ENCODE data around the gene MRGPRE.

MRGPRE gene

DNA sequence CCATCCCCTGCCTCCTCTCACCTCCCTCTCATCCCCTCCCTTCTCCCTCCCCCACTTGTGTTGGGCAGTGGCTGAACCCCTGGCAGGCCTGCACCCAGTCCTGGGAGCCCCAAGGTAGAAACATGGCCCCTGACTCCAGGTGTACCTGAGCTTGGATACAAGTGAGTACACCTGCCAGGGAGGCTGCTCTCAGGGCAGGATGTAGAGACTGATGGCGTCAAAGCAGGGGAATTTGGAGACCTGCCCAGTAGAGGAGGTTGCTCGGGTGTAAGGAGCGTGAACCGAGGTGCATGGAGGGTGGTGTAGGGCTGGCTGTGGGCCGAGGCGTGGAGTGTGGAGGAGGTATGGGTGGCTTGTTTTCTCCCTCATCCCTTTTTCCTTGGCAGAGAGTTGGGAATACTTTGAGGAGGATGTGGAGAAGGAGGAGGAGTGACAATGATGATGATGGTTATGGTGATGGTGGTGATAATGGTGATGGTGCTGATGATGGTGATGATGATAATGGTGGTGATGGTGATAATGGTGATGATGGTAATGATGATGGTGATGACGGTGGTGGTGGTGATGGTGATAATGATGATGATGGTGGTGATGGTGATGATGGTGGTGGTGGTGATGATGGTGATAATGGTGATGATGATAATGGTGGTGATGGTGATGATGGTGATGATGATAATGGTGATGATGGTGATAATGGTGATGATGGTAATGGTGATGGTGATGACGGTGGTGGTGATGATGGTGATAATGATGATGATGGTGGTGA lies 25.9 kb downstream of the MRGPRE start:
- Mint-ChIP-seq H3K9me3 (peaks cover under 1% of the 10 kb centered on the region), H3K4me1 (peaks cover 4% of the 10 kb centered on the region), H3K27me3 (peaks cover 2% of the 10 kb centered on the region), H3K4me3 (no peak overlapping the region), H3K36me3 (no peaks in the 10 kb centered on the region), H3K27ac (no peak overlapping the region)

DNA sequence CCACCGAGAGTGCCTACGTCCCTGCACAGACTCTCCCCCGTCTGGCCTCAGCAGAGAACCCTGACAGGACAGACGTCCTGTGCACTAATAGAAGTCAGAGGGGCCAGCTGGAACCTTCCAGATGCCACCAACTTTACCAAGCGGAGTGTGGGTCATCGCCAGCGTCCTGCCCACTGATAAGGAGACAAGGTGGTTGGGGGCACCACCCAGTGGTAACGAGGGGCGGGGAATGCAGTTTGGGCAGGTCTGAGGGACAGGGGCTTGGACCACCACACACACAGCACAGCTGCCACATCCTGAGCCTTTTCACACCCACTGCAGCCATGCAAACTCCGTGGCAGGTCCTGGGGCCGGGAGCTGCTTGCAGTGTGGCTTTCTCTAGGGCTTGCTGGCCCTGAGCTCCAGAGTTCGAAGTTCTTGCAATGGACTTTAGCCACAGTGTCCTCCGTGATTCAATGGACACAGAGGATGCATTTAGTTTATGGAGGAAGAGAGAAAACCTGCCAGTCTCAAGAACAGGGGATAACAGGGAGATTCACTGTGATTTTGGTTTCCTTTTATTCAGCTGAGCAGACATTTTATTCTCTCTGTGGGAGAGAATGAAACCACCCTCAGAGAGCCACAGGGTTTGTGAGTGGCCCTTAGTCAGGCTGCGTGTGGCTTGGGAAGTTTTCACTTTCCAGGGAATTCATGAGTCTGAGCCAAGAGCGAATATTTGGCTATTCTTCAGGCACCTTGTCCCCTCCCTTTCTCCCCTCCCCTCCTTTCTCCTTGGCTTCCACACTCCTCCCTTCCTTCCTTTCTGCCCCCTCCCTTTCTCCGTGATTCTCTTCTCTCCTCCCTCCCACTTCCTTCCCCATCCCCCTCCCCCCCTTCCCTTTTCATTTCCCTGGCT lies 26.7 kb downstream of the MRGPRE start:
- no peaks in the 10 kb centered on the region for H3K36me3 Mint-ChIP-seq
- no peaks in the 10 kb centered on the region for H3K9me3 Mint-ChIP-seq
- no peak overlapping the region for H3K4me3 Mint-ChIP-seq
- no peak overlapping the region for H3K27ac Mint-ChIP-seq
- H3K4me1 Mint-ChIP-seq: peaks cover 4% of the 10 kb centered on the region
- peaks cover 2% of the 10 kb centered on the region for H3K27me3 Mint-ChIP-seq

DNA sequence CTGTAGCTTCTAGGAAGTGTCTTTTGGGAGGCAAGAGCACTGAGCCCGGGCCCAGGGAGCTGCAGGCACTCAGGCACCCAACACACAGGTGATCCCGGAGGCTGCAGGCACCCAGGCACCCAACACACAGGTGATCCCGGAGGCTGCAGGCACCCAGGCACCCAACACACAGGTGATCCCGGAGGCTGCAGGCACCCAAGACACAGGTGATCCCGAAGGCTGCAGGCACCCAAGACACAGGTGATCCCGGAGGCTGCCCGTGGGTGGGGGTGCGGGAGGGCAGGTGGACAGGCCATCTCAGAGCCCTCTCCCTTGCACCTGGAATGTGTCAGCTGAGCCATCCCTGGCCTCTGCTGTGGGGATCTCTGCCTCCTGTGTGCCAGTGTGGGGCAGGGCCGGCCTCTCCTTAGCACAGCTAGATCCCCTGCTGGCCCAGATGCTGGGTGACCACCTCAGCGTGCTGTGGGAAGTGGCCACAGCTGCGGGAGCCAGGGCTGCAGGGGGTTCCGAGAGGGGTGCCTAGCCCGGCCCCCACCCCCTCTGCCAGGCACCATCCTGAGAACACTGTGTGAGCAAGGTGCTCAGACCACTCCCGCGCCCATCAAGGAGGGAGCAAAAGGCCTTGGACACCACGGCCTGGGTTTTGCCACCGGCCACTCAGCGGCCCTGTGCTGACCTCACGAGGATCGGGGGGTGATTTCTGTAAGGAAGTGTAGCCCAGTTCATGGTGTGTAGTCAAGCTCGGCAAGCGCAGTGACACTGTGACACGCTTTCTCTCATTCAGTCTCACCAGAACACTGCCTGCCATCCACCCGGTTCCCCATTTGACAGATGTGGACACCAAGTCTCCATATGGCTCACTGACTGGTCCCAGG lies 27.8 kb downstream of the MRGPRE start:
- Mint-ChIP-seq H3K4me1 (peaks cover 4% of the 10 kb centered on the region), H3K4me3 (no peak overlapping the region), H3K27ac (no peak overlapping the region), H3K36me3 (no peaks in the 10 kb centered on the region), H3K27me3 (peaks cover 5% of the 10 kb centered on the region), H3K9me3 (no peaks in the 10 kb centered on the region)

DNA sequence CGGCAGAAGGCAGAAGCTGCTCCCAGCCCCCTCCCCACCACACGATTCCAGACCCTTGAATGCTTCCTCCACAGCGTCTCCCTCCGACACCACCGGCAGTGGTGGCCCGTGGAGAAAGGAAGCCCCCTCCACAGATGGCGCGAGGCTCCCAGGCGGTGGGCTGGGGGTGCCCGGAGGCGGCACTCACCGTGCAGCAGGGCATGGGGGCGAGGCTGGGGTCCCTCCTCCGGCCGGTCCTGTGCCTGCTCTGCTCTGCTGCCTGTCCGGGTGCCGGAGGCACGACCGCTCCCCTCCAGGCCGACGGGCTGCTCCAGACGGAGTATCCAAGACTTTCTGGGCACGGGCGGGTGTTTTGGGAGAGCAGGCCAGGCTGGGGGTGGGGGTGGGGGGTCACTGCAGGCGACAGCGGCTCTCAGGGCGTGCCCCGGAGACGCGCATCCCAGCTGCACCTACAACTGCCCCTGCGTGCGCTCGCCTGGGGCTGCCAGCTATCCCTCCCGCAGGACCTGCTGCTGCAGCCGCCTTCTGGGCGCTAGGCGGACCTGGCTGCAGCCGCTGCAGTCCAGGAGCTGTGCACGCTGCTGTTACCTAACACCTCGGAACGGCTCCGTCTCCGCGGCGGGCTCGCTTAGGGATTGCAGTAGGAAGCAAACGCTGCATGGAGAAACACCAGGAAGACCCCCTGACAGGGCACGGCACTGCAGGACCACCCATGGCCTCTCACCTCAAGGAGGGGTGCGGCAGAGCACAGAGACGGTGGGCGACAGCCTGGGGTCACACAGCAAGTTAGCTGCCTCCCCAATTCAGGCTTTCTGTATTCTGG lies 28.8 kb downstream of the MRGPRE start:
- H3K27me3 Mint-ChIP-seq: peaks cover 5% of the 10 kb centered on the region
- peaks cover 4% of the 10 kb centered on the region for H3K4me1 Mint-ChIP-seq
- no peaks in the 10 kb centered on the region for H3K9me3 Mint-ChIP-seq
- H3K36me3 Mint-ChIP-seq: no peaks in the 10 kb centered on the region
- H3K4me3 Mint-ChIP-seq: no peak overlapping the region
- no peak overlapping the region for H3K27ac Mint-ChIP-seq

DNA sequence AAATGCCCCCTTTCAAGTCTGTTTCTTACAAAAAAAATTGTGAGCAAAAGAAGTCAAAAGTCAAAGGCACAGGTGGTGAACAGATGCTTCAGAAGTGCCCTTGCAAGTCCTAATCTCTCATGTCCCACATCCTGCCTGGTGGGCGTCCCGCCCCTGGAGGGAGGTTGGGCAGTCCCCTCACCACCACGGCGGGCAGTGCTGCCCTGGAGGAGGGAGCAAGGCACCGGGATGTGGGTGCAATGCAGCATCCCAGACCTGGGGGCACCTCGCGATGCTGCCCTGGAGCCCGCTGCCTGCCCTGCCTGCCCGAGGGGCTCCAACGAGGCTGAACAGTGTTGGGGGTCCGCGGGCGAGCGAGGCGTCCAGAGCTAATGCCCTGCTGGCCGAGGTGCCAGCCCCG lies 29.5 kb downstream of the MRGPRE start:
- Mint-ChIP-seq H3K9me3 (no peaks in the 10 kb centered on the region), H3K36me3 (no peaks in the 10 kb centered on the region), H3K27ac (peak overlapping the region; percentile 42), H3K27me3 (peaks cover 5% of the 10 kb centered on the region), H3K4me3 (no peak overlapping the region), H3K4me1 (peaks cover 4% of the 10 kb centered on the region)

DNA sequence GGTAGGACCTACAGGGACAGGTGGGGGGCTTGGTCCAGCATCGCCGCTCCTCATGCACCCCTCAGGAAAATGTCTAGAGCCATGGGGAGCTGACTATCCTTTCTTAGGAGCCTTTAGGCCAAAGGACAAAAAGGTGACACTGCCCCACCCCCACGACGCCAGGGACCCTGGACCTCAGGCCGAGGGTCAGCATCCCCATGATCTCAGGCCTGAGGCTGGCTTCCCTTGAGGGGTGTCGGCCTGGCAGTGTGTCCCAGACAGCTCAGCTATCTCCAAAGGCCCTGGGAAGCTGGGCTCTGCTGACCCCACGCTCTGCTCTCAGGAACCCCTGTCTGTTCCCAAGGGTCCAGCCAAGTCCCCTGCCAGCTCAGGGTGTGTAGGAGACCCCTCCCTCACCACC lies 29.9 kb downstream of the MRGPRE start:
- Mint-ChIP-seq H3K36me3 (no peaks in the 10 kb centered on the region), H3K4me1 (peaks cover 4% of the 10 kb centered on the region), H3K9me3 (no peaks in the 10 kb centered on the region), H3K27ac (no peak overlapping the region), H3K27me3 (peaks cover 5% of the 10 kb centered on the region), H3K4me3 (no peak overlapping the region)

DNA sequence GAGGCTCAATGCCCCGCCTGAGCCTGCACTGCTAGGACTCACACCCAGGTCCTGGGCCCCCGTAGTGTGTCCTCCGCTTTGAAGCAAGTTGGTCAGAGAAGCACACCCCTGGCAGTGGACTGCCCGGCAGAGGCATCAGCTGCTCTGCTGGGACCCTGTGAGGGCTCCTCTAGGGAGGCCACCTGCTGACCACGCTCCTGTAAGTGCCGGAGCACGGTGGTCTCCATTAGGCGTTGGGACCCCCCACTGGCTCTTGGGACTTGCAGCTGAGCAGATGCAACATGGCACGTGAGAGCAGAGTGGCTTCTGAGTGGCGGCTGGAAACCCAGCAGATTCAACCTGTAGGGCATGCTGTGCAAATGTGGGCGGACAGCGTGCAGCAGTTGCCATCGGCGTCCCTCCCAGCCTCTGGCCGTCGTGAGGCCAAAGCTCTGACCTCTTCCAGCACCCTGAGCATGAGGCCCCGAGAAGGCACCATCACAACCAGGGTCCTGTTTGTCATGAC lies 30.5 kb downstream of the MRGPRE start:
- Mint-ChIP-seq H3K27ac (no peak overlapping the region), H3K27me3 (peaks cover 5% of the 10 kb centered on the region), H3K9me3 (no peaks in the 10 kb centered on the region), H3K36me3 (no peaks in the 10 kb centered on the region), H3K4me3 (no peak overlapping the region), H3K4me1 (peaks cover 4% of the 10 kb centered on the region)

DNA sequence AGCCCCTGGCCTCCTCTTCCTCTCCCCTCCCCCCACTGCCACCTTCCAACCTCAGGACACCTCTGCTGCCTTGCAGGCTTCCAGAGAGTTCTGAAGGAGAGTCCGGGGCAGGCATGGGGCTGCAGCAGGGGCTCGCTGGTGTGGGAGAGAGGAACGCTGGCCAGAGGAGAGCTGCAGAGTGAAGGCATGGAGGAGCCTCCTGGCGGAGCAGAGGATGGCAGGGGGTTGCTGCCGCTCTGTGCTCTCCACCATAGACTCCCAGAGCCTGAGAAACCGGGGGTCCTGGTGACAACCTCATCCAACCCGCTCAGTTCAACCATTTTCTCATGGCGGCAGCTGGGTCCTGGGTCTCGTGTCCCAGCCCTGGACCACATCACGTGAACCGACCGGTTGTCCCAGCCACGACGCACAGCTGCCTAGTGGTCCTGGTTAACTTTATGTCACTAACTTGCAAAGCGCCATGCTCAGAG lies 31.1 kb downstream of the MRGPRE start:
- Mint-ChIP-seq H3K4me3 (no peak overlapping the region), H3K27ac (no peak overlapping the region), H3K4me1 (peaks cover 4% of the 10 kb centered on the region), H3K9me3 (no peaks in the 10 kb centered on the region), H3K36me3 (no peaks in the 10 kb centered on the region), H3K27me3 (peaks cover 5% of the 10 kb centered on the region)

DNA sequence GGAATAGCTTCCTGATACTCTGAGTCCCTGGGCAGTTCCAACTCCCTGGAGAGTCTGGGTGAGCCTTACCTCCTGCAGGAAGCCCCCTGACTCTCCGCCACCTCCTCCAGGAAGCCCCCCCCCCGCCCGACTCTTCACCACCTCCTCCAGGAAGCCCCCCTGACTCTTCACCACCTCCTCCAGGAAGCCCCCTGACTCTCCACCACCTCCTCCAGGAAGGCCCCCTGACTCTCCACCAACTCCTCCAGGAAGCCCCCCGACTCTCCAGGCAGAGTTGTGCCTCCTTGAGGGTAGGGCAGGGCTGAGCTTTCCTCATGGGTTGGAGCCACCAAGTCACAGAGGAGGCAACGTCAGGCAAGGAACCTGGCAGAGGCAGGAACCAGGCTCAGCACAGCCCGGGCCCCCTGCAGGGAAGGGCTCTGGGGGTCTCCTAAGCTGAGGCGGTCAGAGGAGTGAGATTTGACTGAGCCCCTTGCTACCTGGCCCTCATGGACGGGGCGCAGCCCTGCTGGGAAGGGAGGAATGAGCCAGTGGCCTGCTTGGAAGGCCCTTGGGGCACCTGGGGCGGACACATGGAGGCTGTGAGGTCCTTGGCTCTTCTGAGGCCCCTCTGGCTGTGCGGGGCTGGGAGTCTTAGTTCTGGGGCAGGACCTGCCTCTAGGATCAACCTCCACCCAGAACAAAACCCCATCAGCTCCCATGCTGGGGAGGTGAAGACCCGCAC lies 31.7 kb downstream of the MRGPRE start:
- no peak overlapping the region for H3K4me3 Mint-ChIP-seq
- H3K9me3 Mint-ChIP-seq: no peaks in the 10 kb centered on the region
- peaks cover 4% of the 10 kb centered on the region for H3K4me1 Mint-ChIP-seq
- no peak overlapping the region for H3K27ac Mint-ChIP-seq
- H3K36me3 Mint-ChIP-seq: no peaks in the 10 kb centered on the region
- H3K27me3 Mint-ChIP-seq: peaks cover 5% of the 10 kb centered on the region

DNA sequence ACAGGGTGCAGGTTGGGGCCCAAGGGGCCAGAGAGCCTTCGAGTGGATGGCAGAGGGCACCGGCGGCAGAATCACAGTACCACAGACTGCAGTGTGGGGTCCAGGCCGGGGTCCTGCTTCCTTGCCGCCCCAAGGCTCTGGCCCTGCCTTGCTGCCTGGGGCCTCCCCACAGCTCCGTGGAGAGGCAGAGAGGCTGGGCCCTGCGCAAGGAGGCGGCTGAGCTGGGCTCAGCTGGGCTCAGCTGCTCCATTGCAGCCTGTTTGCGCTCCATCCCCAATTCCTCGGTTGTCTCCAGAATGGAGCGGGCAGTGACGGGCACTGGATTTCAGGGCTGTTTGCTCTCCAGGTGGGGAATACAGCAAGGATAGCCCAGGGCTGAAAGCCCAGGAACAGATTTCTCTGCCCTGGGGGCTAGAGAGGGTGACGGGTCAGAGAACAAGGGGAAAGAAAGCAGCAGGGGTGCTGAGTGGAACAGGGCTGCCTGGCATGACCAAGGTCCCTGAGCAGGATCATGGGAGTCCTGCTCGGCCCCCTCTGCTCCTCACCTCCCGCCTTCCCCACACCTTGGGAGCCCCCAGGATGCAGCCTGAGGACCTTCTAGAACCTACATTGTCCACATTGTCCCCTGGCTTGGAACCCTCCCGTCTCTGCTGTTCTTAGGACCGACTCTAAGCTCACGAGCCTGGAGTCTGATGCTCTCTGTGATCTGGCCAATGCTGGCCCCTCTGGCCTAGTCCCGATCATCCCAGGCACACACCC lies 32.5 kb downstream of the MRGPRE start:
- no peaks in the 10 kb centered on the region for H3K9me3 Mint-ChIP-seq
- H3K27ac Mint-ChIP-seq: no peak overlapping the region
- H3K27me3 Mint-ChIP-seq: peaks cover 5% of the 10 kb centered on the region
- H3K4me1 Mint-ChIP-seq: peaks cover 4% of the 10 kb centered on the region
- no peak overlapping the region for H3K4me3 Mint-ChIP-seq
- H3K36me3 Mint-ChIP-seq: no peaks in the 10 kb centered on the region

DNA sequence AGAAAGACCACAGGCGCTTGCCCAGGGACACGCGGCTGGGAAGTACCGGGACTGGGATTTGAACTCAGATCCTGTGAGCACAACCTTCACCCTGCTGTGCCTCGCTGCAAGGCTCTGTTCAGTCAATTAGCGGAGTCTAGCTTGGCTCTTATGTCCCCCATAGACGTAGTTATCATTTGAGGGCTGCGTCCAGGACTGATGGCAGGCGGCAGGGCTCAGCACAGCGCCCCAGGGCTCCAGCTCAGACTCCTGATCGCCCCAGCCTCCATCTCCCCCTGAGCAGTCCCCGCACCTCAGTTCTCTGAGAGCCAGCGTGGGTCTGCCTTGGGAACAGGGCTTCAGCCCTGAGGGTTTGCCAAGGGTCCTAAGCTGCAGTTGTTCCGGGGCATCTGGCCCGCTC lies 33.4 kb downstream of the MRGPRE start:
- Mint-ChIP-seq H3K27ac (no peak overlapping the region), H3K9me3 (no peaks in the 10 kb centered on the region), H3K4me1 (peaks cover 4% of the 10 kb centered on the region), H3K4me3 (no peak overlapping the region), H3K36me3 (no peaks in the 10 kb centered on the region), H3K27me3 (peaks cover 5% of the 10 kb centered on the region)

DNA sequence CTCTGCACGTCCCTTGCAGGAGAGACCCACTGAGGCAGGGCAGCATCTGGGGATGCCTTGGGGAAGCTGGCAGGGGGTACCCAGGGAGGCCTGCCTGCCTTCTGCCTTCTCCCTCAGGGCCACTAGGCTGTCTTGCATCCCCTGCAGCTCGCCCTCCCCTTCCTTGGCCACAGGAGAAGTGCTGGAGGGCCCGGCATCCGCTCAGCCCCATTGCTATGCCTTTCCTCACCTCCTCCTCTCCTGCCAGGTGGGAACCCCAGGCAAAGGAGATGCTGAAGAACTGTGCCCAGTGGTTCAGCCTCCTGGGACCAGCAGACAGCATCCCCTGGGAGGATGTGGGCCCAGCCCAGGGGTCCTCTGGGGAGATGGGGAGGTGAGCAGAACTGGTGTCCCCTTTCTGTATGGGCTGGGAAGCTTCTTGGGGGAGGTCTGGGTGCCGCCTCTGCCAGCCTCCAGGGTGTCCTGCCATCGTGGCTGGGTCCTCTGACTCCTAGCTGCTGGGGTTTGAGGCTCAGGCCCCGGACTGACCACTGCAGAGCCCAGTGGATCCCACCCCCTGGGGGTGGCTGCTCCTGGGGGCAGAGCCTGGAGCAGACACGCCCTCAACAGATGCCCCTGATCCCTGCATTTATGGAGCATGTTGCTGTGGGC lies 34.2 kb downstream of the MRGPRE start:
- H3K27me3 Mint-ChIP-seq: peaks cover 5% of the 10 kb centered on the region
- no peaks in the 10 kb centered on the region for H3K9me3 Mint-ChIP-seq
- H3K4me1 Mint-ChIP-seq: peaks cover 4% of the 10 kb centered on the region
- no peaks in the 10 kb centered on the region for H3K36me3 Mint-ChIP-seq
- H3K4me3 Mint-ChIP-seq: no peak overlapping the region
- no peak overlapping the region for H3K27ac Mint-ChIP-seq

DNA sequence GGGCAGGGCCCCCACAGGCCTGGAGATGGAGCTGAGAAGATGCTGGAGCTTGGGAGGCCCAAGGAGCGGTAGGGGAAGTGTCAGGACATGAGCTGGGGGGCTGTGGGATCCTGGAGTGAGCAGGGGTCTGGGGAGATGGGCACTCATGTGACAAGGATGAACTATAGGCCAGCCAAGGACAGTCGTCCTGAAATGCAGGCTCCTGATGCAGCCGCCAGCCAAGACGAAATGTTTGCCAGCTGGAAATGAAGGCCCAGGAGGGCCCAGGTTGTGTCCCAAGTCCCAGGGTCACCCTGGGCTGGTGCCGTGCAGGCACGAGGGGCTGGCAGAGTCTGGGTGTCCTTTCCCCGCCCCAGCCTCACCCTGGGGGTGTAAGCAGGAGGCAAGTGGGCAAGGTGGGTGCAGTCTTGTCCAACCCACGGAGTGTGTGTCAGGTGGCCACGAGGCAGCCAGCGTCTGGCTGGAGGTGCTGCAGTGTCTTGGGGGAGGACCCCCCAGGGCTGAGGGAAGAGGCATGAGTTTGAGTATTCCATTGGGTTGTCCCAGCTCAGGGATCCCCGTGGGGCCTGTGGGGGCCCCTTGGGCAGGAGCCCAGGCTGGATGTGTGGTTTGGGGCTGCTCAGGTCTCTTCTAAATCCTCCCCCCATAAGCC lies 35.0 kb downstream of the MRGPRE start:
- Mint-ChIP-seq H3K27ac (no peak overlapping the region), H3K4me3 (no peak overlapping the region), H3K9me3 (no peaks in the 10 kb centered on the region), H3K36me3 (no peaks in the 10 kb centered on the region), H3K4me1 (no peaks in the 10 kb centered on the region), H3K27me3 (peaks cover 3% of the 10 kb centered on the region)

Data from activated naive CD4-positive, alpha-beta T cell treated with anti-CD3 and anti-CD28 coated beads, Interleukin-2, amount 50 U/mL, for 24 hours (primary cell).